ENCODE data around the gene LRRC74A.

LRRC74A gene

DNA sequence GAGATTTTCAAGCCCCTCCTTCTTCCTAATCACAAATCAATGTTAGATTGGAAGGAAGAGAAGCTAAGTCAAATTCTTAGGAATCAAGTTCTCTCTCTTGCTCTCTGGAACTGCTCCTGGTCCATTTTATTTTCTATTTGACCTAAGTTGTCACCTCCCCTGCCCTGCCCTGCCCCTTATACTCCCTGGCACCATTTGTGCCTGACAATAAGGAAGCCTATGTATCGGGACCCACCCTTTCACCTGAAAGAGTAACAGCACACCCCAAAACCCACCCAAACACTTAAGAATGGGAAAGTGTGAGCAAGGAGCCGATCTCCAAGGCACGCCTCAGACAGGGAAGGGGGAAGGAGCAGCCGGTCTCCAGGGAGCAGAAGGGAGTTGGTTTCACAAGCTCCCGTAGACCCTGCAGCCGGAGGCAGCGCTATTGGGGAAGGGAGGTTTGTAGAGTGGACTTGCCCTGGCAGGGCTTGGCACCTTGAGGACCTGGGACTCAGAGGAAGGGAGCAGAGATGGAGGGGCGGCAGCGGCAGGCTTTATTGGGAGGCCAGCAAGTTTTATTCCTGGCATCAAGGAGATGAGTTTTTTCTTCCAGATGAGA is 1.6 kb downstream of the LRRC74A start:
- TF ChIP-seq FOXP2 (optimal IDR thresholded peaks at IDR 0.05; ENCODE audit: borderline replicate concordance, extremely low read depth, extremely low read length, insufficient read depth) (no peak), SIN3A (IDR thresholded peaks at IDR 0.05; ENCODE audit: borderline replicate concordance, insufficient read depth, low read length) (no peak), TAF1 (IDR thresholded peaks at IDR 0.05; ENCODE audit: borderline replicate concordance, insufficient read depth, low read length) (no peak), POLR2AphosphoS5 (IDR thresholded peaks at IDR 0.05; ENCODE audit: low read depth, low read length) (no peak)
- TF ChIP-seq, protein P1, sequence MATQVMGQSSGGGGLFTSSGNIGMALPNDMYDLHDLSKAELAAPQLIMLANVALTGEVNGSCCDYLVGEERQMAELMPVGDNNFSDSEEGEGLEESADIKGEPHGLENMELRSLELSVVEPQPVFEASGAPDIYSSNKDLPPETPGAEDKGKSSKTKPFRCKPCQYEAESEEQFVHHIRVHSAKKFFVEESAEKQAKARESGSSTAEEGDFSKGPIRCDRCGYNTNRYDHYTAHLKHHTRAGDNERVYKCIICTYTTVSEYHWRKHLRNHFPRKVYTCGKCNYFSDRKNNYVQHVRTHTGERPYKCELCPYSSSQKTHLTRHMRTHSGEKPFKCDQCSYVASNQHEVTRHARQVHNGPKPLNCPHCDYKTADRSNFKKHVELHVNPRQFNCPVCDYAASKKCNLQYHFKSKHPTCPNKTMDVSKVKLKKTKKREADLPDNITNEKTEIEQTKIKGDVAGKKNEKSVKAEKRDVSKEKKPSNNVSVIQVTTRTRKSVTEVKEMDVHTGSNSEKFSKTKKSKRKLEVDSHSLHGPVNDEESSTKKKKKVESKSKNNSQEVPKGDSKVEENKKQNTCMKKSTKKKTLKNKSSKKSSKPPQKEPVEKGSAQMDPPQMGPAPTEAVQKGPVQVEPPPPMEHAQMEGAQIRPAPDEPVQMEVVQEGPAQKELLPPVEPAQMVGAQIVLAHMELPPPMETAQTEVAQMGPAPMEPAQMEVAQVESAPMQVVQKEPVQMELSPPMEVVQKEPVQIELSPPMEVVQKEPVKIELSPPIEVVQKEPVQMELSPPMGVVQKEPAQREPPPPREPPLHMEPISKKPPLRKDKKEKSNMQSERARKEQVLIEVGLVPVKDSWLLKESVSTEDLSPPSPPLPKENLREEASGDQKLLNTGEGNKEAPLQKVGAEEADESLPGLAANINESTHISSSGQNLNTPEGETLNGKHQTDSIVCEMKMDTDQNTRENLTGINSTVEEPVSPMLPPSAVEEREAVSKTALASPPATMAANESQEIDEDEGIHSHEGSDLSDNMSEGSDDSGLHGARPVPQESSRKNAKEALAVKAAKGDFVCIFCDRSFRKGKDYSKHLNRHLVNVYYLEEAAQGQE (IDR thresholded peaks at IDR 0.05; ENCODE audit: insufficient read depth in 1 of 2, low read depth in 2 of 2, low read length in 2 of 2), result no peak

DNA sequence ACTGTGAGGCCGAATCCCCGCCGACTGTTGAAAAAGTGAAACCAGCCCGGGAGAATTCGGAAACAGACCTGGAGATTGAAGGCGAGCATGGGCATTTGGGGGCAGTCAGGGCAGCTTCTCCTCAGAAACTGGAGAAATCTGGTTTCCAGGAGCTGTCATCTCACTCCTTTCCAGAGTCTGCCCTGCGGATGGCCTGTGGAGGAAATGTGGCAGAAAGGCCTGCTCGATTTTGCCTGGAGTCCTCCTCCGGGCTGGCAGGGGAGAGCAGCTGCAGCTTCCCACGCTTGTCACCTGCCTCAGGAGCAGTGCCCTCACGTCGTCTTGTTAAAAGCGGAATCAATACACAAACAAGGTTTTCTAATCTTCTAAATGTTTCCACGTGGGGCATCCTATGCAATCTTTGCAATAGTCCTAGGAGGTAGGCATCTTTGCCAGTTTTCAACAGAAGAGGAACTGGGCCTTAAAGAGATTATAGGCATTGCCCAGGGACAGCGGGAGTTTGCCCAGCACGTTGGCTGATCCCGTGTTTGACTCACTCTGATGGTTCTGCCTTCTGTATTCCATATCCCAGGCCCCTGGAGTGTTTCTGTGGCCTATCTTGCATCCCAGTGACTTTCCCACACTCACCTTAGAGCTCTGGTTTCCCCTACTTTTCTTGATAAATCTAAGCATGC is 2.3 kb downstream of the LRRC74A start:
- TF ChIP-seq FOXP2 (optimal IDR thresholded peaks at IDR 0.05; ENCODE audit: borderline replicate concordance, extremely low read depth, extremely low read length, insufficient read depth) (no peak), POLR2AphosphoS5 (IDR thresholded peaks at IDR 0.05; ENCODE audit: low read depth, low read length) (no peak), TAF1 (IDR thresholded peaks at IDR 0.05; ENCODE audit: borderline replicate concordance, insufficient read depth, low read length) (no peak), SIN3A (IDR thresholded peaks at IDR 0.05; ENCODE audit: borderline replicate concordance, insufficient read depth, low read length) (no peak)
- TF ChIP-seq, protein P1 (IDR thresholded peaks at IDR 0.05; ENCODE audit: insufficient read depth in 1 of 2, low read depth in 2 of 2, low read length in 2 of 2), result no peak

DNA sequence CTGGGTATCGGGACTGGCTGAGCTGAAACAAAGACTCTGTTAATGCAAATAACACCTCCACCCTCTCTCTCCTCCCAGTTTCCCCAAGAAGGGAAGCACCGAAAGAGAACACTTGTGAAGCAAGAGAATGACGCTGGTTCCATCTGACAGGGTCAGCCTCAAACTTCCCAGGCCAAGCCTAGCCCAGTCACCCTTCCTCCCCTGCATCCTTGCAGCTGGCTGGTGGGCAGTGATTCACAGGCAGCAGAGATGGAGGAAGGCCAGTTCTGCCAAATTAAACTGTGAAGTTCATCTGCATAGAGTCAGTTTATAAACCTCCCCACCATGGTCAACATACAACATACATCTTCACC is 2.8 kb downstream of the LRRC74A start:
- TF ChIP-seq SIN3A (IDR thresholded peaks at IDR 0.05; ENCODE audit: borderline replicate concordance, insufficient read depth, low read length) (no peak), FOXP2 (optimal IDR thresholded peaks at IDR 0.05; ENCODE audit: borderline replicate concordance, extremely low read depth, extremely low read length, insufficient read depth) (no peak), TAF1 (IDR thresholded peaks at IDR 0.05; ENCODE audit: borderline replicate concordance, insufficient read depth, low read length) (no peak), POLR2AphosphoS5 (IDR thresholded peaks at IDR 0.05; ENCODE audit: low read depth, low read length) (no peak)
- TF ChIP-seq, protein P1 (IDR thresholded peaks at IDR 0.05; ENCODE audit: insufficient read depth in 1 of 2, low read depth in 2 of 2, low read length in 2 of 2), result no peak

DNA sequence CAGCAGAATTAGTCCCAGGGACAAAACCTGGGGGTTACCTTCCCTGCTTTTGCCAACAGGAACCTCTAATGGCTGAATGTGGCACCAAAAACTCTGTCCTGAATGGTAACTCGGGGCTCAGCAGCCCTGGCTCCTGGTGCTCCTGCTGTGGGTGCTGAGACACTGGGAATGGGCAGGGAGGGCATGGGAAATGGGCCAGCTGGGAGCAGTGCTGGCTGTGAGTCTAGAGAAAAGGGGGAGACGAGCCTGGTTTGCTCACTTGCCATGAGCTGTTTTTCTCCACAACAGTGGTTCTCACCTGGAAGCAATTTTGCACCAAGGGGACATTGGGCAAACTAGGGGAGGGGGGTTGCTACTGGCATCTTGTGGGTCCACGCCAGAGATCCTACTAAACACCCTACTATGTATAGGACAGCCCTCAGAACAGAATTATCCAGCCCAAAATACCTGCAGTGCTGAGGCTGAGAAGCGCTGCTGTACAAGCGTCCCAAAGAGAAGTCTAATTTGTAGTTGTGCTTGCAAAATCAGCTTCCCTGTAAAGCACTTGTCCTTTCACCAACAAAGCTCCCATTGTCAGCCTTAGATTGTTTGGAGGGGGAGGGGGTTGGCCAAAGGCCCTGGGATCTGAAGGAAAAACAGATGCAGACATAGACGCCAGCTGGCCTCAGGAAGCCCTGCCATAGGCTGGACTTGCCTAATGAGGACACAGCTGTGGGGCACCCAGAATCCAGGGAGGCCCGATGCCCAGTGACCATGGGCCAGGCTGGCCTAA is 3.6 kb downstream of the LRRC74A start:
- no peak for TF ChIP-seq FOXP2 (optimal IDR thresholded peaks at IDR 0.05; ENCODE audit: borderline replicate concordance, extremely low read depth, extremely low read length, insufficient read depth)
- TF ChIP-seq, protein P1 (IDR thresholded peaks at IDR 0.05; ENCODE audit: insufficient read depth in 1 of 2, low read depth in 2 of 2, low read length in 2 of 2), result no peak
- no peak for TF ChIP-seq SIN3A (IDR thresholded peaks at IDR 0.05; ENCODE audit: borderline replicate concordance, insufficient read depth, low read length)
- no peak for TF ChIP-seq POLR2AphosphoS5 (IDR thresholded peaks at IDR 0.05; ENCODE audit: low read depth, low read length)
- no peak for TF ChIP-seq TAF1 (IDR thresholded peaks at IDR 0.05; ENCODE audit: borderline replicate concordance, insufficient read depth, low read length)
